GM19438 (cell line): ENCODE data around the gene LILRB2.
"Not testable (repeated sequence)": the region's sequence is repeated elsewhere in the genome, so short reads cannot be mapped to it uniquely, and the experiment has no call there.

Experiments
- ATAC-seq: cut with Tn5 transposase; IDR thresholded peaks from one replicate; pipeline ENCODE4 v1.9.1; 2021; ENCODE audit warnings: low read depth; ENCODE audit not compliant: unreplicated experiment

The LILRB2 gene

DNA sequence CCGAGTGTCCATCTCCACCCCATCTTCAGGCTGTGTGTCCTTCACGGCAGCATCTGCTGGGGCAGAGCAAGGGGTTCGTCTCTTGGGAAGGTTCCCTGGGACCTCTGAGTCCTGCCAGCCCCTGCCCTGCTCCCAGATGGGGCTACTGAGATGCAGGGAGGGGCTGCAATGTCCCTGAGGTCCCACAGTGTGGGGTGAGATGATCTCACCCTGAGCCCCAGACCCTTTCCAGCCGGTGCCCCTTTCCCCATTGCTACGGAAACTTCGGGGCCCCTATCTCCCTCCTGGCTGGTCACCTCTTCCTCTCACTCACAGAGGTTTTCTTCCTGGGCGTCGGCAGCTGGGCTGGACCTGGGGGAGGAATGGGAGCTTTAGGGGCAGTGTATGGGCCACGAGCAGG, 5.0 kb downstream of the LILRB2 start:
- ATAC-seq = no peak

DNA sequence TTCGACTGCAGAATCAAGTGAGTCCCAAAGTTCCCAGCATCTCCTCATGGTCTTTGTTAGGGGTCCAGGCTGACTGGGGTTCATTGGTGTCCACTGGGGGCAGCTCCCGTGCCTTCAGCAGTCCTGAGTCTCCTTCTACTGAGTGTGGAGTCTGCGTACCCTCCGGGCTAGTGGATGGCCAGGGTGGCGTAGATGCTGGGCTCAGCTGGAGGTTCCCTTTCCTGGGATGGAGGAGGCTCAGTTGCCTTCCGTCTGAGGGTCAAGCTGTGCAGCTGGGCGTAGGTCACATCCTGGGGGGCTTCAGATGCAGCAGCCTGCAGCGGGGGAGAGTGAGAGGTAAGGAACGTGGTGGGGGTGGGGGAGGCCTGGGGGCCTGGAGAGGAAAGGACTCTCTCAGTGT, 6.4 kb downstream of the LILRB2 start:
- not testable (repeated sequence) for ATAC-seq

DNA sequence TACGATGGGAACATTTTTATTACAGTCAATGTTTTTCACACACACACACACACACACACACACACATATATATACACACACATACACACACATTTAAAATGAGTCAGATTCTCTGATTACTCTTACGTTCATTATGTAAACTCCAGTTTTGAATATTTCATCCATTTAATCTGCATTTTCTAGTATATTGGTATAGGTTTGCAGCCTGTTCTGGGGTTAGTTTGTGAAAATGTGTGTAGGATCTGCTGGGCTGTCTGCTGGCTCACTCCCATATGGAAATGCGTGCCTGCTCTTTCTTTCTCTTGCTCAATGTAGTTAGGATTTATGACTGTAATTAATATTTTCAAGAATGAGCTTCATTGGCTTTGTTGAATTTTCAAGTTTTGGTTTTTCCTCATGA, 7.1 kb downstream of the LILRB2 start:
- no peak for ATAC-seq

DNA sequence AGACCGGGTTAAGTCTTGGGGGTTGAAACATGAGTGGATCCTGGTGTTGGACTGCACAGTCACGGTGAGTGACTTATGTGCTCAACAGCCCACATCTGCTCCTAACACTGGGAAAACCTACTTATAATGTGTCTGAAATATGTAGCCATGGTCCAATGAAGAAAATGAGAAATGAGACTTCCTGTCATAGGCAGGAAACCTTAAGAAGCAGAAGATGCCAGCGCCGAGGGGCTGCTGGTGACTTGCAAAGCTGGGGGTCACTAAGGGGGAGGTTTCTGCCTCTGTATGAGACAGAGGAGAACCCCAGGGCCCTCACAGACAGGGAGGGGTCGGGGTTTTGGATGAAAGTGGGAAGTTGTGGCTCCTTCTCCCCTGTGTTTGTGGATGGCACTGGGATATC, 8.7 kb downstream of the LILRB2 start:
- not testable (repeated sequence) for ATAC-seq

DNA sequence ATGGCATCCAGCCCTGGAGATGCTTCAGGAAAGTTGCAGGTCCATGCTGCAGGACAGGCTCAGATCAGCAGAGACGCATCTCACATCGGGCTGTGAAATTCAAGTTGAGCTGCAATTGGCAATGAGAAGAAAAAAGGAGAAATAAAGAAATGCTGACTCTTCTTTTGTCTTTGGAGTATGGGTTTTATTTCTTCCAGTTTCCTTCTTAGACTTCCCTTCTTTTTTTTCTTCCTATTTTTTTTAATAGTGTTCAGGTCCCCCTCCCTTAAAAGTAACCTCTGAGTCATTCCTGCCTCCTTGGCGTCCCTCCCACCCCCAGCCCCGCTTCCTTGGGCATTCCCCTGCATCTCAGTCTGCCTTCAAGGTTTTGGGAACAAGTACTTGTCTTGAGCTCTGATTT, 9.3 kb downstream of the LILRB2 start:
- not testable (repeated sequence) for ATAC-seq

DNA sequence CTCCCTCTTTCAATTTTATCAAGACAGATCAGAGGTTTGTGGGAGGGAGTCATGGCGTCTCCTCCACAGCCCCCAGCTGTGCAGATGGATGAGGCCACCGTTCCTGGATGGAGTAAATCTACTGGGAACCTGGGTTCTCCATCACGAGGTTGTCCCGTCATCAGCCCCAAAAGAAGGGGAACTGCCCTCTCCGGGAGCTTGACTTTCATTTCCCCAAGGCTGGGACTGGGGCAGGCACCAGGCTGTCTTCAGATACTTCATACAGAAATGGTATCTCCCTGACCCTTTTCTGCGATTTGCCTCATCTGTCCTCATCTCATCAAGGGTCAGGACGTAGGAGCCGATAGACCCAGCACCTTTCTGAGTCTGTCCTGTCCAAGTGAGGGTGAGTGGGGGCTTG, 9.8 kb downstream of the LILRB2 start:
- no peak for ATAC-seq

DNA sequence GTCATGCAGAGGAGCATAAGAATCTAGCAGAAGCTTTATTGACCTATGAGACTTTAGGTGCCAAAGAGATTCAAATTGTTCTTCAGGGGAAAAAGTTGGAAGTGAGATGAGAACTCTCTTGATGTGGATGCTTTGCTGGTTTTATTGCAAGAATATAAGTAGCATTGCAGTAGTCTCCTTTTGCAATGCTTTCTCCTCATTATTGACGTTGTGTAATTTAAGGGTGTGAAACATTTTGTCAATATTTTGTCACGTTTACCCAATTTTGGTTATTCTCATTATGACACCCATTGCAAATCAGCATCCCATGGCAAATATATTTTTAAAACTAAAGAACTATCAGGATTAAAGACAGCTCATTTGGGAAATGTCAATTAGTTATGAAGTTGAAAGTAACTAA, 12.0 kb downstream of the LILRB2 start:
- ATAC-seq = no peak

DNA sequence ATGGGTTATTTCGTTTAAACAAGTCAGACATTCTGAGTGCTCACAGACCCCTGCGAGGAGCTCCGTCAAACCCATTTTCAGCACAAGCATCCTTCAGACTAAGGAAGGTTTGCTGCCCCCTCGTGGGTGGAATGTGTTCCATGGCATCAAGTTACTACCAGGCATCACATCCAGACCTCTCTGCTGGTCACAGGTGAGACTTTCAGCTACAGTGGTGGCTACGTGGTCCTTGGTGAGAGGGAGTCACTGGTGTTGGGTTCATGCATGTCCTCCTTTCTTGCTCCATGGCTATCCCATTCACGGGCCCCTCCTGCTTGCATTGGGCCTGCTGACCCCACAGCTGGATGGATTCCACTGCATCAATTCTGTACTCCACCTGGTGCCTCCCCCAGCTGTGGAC, 14.8 kb downstream of the LILRB2 start:
- no peak for ATAC-seq

DNA sequence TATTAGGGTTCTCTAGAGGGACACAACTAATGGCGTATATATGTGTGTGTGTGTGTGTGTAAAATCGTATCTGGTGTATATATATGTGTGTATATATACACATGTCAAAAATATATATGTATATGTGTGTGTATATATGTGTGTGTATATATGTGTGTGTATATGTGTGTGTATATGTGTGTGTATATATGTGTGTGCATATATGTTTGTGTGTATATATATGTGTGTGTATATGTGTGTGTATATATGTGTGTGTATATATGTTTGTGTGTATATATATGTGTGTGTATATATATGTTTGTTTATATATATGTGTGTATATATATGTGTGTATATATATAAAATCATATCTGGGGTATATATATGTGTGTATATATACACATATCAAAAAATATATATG, 18.4 kb downstream of the LILRB2 start:
- ATAC-seq = no peak

DNA sequence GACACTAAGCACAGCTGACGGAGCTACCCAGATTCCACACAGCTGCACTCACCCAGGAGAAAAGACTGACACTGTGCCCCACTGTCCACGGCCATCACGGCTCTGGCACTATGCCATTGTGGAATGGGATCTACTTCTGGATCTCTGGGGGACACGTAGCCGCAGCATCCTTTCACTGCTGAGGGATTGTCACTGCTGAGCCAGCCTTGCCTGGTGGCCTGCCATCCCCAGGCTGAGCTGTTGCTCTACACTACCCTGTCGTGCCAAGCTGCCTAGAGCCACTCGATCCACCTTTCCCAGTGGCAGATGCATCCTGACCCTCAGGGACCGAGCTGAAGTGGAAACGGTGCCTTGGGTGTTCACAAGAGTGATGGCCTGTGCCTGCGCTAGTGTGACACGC, 18.8 kb downstream of the LILRB2 start:
- no peak for ATAC-seq

DNA sequence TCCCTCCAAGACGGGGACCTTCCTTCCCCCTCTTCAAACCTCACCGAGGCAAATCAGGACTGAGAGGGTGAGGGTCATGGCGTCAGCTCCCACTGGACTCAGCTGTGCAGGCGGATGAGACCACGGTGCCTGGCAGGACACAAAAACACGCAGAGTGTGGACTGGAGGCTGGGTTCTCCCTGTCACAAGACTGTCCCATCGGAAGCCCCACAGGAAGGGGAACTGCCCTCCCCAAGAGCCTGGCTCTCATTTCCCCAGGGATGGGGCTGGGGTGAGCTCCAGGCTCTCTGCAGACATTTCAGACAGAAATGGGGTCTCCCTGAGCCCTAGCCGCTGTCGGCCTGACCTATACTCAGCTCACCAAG, 23.8 kb downstream of the LILRB2 start, which contains the start of gene LILRB5:
TSS of gene LILRB5 (minus strand) at position 158 of the 365 bp plus-strand sequence. CDS start at position 78, 80 bp downstream.
- ATAC-seq = no peak

DNA sequence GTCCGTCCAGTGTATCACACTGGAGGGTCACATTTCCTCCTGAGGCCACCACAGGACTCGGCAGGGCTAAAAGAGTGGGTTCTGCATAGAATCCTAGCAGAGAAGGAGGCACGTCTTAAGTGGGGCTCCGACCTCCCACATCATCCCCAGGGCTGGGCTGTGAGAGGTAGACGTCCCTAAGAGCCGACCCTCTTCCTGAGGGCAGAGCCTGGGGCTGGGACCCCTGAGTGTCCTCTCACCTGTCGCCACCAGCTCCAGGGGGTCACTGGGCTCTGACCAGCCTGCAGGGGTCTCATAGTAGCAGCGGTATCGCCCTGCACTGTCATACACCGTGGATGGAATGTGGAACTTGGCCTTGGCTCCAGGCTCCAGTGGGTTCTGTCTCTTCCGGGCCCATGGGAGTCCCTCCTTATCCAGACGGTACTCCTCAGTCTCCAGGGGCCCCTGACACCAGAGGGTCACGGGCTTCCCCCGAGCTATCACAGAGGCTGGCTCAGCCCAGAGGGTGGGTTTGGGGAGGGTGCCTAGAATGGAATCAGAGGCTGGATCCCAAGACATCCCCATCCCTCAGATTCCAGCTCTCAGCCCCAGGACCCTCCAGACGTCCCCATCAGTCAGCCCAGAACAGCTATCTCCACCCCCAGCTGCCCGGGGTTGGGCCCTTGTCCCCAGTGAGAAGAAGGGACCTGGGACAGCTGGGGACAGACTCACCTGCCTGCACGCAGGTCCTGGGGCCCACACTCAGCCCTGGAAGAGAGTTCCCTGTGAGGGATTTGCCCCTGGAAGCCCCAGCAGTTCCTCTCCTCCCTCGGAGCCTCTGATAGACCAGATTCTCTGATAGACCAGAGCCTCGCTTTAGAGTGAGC, 24.4 kb downstream of the LILRB2 start:
- ATAC-seq = no peak

DNA sequence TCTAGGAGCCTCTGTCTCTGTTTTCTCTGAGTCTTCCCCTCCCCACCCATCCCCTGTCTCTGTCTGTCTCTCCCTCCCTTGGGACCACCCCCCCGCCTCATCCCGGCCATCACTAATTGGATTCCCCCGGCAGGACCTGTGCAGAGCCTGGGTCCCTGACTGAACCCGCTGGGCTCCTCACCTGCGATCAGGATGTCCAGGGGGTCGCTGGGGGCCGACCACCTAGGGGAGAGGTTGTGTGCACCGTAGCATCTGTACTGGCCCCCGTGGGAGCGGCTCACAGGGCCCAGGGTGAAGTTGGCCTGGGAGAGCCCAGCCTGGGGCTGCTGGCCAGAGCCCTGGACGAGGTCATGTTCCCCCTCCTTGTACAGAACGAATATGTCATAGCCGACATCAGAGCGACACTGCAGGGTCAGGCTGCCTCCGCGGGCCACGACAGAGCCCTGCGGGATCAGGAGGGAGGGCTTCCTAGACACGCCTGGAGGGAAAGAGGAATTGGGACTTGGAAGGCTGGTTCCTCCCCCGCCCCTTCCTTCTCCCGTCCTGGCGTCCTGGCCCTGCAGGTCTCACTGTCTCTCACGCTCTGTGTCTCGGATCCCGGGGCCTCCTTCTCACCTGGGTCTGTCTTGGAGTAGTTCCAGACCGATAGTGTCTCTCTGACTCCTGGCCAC, 25.7 kb downstream of the LILRB2 start:
- no peak for ATAC-seq

DNA sequence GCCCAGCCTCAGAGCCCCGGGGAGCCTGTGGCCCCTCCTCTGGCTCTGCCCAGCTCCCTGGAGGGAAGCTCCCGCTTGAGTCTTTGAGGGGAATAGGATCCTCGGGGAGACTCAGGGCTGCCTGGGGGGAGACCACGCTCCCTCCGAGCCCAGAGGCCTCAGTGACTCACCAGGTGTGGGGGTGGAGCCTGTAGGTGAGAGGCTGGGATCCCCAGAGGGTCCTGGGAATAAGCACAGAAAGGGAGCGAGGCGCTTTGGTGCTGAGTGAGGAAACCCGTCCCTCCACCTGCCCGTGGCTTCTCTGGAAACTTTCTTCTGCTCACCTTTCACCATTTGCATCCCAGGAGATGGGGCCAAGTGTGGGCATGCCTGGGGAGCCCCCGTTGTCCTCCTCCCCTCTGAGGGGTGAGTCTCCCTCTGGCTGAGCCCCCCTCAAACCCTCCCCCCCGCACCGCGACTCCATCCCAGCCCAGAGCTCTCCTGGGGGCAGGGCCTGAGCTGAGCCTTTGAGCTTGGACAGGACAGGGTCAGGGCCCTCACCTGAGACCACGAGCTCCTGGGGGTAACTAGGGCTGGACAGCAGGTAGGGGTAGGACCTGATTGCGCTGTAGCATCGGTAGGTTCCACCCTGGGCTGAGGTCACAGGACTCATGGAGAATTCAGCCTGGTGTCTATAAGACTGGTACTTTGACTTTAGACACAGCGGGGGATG, 26.6 kb downstream of the LILRB2 start:
- no peak for ATAC-seq

DNA sequence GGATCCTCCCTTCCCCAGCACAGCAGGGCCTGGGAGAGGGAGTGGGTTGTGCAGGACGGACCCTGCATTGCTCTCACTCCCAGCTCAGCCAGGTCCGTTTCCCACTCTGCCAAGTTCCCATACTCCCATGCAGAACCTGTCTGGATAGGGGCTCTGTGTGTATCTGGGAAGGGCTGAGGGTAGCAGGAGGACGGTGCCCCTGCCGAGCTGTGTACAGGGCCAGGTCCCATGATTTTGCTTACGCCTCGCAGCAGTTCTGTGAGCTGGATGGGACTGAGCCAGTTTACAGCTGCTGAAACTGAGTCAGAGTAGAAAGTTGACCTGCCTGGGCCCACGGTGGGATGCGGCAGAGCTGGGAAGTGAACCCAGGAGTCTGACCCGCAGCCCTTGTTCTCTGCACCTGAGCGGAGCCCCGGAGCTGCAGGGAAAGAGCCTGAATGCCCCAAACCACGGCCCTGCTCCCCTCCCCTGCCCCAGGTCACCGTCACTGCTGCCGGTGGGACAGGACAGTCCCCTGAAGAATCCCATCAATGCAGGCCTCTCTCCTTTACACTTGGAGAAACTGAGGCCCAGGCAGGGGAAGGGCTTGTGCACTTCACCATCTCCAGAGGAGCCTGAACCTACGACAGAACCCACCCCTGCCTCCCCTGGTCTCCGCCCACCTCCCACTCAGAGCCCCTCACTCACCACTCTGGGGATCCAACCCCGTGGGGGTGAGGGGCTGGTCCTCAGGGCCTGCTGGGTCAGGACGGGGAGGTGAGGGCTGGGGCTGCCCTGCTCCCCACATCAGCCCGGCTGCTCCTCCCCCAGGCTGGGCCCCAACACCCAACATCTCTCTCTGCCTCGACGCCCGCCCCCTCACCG, 27.3 kb downstream of the LILRB2 start:
- ATAC-seq = no peak

DNA sequence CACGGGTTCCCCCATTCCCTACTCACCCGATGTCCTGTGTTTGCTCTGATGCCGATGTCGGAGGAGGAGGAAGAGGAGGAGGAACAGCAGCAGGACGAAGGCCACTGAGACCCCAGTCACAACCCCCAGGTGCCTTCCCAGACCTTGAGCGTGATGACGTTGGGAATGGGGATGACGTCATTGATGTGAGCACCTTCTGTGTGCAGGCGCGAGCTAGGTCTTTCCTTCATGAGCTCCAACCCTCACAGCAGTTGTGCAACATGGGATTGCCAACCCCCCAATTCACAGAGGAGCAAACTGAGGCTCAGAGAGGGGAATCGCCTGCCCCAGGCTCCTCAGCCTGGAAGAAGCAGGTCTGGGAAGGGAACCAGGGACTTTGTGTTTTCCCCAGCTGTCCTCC, 28.1 kb downstream of the LILRB2 start:
- ATAC-seq = no peak

DNA sequence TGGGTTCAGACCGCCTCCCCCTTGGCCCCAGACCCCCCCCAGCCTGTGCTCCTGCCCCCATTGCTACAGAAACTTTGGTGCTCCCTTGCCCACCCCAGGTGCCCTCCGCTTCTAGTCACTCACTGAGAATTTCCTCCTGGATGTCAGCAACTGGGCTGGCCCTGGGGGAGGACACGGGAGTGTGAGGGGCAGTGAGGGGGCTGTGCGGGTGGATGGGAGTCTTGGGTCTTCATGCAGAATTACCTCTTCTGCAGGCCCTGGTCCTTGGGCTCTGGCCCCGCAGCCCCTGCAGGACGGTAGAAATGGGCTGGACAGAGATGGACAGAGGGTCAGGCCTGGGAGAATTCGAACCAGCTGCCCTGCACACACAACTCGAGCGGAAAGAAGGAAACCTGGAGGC, 28.7 kb downstream of the LILRB2 start:
- no peak for ATAC-seq

DNA sequence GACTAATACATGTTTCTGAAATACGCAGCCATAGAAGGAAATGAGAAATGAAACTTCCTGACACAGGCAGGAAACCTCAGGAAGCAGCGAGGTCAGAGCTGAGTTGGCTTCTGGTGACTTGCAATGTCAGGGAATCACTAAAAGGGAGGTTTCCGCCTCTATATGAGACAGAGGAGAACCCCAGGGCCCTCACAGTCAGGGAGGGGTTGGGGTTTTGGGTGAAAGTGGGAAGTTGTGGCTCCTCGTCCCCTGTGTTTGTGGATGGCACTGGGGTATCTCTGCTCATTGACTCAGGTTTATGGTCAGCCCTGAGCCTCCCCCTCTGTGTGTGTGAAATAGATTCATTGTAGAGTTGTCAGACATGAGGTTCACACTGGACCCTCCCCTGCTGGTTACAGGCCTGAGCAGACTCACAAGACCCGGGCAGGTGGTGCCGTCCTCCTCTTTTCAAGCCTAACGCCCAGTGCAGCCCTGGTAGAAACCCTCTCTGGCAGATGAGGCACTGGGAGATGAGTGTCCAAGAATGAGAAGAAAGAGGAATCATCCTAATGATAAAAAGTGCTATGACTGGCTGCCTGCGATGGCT, 32.8 kb downstream of the LILRB2 start:
- ATAC-seq = no peak

DNA sequence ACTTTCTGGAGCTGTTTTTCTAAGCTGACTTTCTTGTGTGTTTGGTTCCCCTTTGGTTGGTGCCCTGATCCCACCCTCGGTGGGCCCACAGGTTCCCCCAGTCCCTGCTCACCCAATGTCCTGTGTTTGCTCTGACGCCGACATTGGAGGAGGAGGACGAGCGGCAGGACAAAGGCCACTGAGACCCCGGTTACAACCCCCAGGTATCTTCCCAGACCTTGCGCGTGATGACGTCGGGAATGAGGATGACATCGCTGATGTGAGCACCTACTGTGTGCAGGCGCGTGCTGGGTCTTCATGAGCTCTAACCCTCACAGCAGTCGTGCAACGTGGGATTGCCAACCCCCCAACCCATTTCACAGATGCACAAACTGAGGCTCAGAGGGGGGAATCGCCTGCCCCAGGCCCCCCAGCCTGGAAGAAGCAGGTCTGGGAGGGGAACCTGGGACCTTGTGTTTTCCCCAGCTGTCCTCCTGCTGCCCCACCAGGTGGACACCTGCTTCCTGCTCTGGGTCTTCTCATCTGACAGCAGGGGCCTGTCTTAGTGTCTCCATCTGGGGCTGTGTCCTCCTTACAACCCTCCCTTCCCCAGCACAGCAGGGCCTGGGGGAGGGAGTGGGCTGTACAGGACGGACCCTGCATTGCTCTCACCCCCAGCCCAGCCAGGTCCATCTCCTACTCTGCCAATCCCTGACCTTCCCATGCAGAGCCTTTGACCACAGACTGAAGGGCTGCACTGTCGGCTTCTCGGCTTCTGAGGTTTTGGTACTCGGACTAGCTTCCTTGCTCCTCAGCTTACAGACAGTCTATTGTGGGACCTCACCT, 33.6 kb downstream of the LILRB2 start:
- no peak for ATAC-seq
